ELF-1 (cell line): ENCODE measurements around the gene SUFU.

Source experiments
- DNase-seq: peaks from one replicate; pipeline ENCODE4 v3.0.0-alpha.2; 2016; ENCODE audit warnings: low read depth, low spot score

The SUFU gene

DNA sequence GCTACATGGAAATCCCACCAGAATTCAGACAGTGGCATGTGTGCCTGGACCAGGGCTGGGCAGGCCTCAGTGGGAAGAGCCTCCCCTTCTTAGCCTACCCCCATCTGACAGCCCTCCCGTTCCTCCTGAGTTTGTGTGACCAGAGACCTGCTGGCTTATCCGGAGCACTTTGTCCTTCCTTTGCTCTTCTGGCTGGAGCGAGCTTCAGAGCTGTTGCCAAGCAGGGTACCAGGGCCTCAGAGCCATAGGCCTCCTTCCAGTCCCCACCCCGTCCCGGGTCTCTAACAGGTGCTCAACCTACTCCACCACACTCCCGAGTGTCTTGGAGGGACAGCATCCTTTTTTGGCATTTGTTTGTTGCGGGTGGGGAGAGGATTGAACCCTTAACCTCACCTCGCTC is 114.0 kb downstream of the SUFU start:
- DNase-seq: no peak

DNA sequence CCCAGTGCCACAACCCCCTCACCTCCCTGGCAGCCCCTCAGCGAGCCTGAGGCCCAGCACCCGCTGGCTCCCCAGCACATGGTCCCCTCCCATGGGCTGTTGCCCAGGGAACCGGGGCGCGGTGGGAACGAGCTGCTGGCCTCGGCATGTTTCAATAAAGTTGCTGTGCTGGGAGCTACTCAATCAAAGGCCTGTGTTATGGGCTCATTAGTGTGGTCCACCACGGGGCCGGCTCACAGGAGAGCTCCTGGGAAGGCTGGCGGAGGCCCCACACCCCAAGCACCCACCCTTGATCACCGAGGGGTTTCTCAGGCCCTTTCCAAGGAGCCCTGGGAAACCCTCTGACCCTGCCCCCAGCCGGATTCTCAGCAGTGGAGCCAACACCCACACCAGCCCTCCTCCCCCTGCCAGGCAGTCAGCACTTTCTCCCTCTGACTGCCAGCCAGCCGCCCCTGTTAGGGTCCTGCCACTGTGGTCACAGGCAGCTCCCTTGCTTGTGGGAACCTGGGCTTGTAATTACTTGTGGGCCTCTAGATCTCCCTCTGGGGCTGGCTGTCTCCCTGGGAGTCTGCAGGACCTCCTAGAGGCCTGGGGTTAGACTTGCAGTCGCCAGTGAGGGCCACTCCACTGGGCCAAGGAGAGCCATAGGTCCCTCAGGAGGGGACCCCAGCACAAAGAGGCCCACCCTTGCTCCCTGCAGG is 115.7 kb downstream of the SUFU start:
- DNase-seq: no peak

DNA sequence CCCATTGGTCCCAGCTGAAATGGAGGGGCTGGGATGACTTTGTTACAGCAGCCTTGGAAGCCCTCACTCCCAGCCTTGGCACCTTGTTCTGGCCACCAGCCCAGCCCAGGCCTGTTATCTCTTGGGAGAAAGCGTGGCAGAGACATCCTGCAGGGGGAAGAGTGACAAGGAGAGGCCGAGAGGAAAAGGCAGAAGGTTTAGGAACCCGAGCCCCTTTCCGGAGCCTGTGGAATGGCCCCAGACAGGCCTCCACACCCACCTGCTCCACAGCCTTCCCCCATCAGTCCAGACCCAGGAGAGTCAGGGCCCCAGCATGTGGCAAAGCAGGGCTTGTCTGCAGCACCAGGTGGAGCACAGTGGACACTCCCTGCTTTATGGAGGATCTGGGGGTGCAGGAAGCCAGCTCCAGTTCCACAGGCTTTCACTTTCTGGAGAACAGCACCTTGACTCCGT is 116.4 kb downstream of the SUFU start:
- DNase-seq: no peak

DNA sequence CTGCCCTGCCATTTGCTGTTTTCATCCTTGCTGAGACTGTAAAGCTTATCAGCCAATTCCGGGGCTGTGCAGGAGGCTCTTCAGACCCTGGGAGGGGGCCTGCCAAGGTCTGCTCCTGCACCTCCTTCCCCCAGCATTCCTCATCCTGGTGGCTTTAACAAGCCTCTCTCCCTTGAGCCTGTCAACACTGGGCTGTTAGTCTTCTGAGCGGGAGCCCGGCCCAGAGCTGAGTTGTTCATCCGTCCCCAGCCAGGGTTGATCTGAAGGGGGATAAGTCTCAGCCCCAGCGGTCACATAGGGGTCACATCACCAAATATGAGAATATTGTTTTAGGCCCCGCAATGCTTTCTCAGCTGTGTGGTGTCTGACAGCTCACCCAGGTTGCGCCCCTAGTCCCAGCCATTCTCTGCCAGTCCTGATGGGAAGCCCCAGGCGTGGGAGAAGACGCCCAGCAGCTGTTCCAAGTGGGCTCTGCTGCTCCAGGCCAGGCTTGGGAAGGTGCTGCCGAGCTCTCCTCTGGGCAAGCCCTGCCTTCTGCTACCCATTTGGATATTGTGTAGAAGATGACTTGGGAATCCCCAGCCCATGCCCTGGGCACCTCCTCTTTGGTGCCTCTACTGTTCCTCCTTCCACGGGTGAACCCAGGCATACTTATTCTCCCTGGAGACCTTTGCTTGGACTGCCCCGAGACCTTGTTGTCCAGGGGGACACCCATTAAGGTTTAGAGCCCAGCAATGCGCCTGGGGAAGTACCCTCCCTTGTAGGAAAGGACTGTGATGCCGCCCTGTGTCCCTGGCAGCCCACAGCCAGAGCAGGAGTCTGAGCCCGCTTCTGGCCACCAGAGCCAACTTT is 117.0 kb downstream of the SUFU start:
- DNase-seq: no peak

DNA sequence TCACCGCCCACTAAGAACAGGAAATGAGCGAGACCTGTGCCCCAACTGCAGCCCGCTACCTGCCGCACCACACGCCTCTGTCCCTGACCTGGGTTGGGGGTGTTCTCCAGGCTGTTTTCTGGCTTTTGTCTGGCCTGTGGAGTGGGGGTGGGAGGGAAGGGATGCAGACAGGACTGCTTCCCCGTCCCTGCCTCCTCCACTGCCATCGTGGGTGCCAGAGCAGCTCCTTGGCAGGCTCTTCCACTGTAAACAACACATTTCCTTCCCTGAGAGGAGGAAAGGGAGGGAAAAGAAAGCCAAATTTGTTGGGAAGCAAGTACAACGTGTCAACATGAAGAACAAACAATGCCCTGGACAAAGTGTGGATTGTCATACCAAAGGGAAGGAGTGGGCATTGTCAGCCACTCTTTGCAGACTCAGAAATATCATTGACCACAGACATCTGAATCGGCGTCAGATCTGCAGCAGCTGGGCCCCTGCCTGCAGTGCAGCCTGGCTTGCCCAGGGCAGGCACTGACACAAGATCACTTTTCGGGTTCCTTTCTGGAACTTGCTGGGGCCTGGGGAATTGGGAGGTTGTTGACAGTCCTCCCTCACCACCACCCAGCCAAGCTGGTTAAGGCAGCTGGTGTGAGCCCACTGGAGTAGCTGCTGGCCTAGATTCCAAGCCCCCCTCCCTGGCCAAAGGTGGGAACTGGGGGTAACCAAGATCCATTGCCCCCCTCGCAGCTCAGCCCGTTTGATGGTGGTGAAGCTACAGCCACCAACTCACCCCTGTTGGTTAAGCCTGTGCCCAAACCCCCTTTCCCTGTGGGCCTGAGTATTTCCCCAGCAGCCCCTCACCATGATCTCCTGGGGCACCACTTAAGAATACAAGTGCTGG is 117.9 kb downstream of the SUFU start:
- no peak for DNase-seq

DNA sequence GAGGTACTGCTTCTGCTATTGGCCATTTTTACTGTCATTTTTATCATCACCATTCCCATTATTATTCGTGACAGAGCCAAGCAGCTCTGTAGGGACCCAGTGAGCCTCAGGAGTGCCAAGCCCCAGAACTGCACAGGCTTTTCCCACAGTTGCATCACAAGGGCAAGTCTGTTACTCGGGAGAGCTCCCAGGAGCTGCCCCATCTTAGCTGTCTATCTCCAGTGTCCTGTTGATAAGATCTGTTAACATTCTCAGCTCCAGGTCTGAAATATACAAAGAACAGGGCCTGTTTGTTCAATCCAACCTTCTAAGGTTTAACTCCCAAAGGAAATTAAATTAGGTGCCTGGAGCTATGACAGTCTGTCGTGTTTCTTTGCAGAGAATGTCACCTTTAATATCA is 120.3 kb downstream of the SUFU start:
- DNase-seq: no peak

DNA sequence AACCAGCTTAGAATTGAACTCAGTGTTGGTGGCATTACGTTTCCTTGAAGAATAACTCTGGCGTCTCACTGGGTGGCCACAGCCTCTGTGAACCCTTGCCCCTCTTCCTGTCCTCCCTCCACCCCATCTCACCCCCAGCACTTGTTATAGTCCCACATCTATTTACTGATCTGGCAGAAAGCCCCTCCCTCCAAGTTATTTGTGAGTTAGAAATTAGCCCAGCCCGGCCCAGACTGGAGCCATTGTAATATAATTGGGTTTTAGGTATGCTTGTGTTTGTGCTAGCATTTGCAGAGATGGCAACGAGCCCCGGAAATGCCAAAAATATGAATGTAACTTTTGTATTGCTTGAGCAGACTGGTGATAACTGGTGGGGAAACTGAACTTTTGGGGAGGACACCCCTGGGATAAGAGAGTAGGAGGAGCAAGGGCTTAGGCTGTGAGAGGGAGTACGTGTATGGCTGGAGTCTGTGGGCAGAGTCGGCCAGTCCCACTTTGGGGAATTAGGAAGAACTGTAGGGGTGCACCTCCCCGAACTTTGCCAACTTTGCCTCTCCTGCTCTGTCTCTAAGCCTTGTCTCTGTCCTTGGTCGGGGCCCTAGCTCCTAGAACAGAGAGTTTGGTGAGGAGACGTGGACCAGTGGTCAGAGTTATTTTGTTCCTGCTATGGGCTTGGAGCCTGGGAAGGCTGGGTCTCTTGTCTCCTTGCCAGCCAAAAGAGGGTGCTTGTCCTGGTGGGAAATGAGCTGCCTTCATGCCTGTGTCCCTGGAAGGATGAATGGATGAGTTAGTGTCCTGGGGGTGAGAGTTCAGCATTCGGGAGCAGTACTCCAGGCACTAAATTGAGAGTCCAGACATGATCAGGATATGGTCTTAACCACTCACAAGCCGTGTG is 121.2 kb downstream of the SUFU start:
- DNase-seq: no peak

DNA sequence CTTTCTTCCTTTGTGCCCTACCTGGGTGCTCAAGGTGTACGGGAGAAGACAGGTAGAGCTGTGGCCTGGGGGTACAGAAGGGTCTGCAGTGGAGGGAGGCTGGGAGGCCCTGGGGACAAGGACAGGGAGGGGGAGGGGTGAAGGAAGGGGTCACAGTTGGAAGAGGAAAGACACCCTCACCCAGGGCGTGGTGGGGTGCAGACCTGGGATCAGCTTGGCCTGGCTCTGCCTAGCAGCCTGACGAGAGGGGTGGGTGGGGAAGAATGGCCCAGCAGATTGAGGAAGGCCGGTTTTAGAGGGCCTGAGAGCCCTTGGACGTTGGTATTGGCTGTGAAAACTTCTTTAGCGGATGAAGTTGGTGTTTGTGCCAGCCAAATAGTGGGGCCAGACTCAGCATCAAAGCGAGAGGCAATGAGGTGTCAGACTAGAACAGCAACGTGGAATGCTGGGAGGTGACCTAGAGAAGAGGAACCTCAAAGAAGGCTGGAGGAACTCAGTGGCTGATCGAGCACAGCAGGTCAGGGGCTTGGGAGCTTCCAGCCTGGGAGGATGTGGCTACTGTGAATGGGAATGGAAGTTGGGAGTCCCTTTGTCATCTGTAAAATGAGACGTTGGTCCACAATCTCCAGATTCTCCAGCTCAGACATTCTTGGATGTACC is 122.4 kb downstream of the SUFU start:
- DNase-seq: no peak

DNA sequence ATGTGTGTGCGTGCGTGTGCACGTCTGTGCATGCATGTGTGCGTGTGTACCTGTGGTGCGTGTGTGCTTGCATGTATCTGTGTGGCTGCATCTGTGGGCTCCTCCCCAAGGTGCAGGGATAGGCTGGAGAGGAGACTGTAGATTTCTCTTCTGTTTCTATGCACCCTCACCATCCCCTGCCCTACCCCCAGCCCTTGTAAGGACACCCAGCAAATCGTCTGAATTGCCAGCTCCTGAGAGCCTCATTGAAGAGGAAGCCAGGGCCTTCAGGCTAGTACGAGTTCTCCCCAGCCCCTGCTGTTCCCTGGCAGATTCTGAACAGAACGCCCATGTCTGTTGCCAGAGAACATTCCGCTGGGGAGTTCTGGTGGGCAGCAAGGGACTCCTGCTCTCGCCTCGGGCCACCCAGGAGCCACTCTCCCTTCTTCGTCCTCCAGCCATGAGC is 123.5 kb downstream of the SUFU start:
- peak; percentile 80 for DNase-seq

DNA sequence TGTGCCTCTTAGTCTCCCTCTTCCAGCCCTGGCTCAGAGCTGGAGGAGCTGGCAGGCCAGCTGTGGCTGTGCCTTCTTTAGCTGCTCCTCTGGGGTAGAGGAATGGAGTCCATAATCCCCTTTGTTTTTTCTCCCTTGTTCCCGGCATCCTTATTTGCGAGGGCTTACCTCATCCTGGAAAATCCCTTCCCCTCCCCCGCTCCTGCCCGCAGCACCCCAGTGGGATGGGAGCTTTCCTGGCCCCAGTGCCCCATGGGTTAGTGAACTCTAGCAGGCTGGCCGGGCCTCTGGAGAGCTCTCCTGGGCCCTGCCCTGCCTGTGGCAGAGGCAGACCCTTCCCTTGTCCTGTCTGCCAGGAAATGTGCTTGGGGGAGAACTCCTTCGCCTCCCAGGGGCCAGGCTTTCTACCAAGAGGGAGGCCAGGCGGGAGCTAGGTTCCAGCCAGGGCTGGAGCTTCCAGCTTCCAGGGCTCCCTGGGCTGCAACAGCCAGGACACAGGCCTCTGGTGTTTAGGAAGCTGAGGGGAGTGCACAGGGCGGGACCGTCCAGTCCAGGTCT is 124.0 kb downstream of the SUFU start:
- DNase-seq: no peak

DNA sequence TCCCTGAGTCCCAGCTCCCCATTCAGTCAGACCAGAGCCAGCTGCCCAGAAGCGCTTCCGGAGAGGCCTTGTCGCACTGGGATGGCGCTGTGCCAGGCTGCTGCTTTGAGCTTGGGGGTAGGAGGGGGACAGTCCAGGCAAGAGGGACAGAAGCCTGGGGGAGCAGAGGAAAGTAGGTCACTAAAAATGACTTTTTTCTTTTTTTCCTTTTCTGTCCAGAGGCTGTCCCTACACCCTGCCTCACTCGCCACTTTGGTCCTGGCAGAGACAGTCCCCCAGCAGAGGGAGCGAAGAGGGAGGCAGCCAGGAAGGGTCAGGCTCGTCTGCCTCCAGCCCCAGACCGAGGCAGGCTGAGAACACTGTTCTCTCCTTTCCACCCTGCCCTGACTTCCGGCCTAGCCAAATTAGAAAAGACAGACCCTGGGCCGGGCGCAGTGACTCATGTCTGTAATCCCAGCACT is 124.7 kb downstream of the SUFU start:
- DNase-seq: peak; percentile 75

DNA sequence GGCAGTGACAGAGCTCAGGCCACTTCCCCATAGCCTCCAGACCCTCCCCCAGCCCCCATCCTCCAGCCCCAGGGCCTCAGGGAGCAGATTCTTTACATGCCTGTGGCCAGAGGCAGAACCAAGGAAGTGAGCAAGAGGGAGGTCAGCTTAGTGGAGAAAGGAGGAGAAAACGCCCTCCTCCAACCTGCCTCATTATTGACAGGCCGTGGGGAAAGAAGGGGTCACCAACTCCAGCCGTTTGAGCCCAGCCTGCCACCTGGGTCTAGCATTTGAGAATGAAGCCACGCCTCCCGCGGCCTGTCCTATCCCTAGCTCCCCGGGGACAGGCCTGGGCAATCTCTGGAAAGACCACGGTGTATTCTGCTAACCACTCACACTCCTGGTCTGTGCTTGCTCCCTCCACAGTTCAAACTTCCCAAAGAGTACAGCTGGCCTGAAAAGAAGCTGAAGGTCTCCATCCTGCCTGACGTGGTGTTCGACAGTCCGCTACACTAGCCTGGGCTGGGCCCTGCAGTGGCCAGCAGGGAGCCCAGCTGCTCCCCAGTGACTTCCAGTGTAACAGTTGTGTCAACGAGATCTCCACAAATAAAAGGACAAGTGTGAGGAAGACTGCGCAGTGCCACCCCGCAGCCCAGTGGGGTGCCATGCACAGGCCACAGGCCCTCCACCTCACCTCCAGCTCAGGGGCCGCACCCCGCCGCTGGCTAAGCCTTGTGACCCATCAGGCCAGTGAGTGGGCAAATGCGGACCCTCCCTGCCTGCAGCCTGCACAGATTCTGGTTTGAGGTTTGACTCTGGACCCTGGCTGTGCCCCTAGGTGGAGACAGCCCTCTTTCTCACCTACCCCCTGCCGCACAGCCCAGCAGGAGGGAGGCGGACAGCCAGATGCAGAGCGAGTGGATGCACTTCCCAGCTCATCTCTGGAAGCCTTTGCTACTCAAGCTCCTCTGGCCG is 126.2 kb downstream of the SUFU start:
- peak; percentile 93 for DNase-seq

DNA sequence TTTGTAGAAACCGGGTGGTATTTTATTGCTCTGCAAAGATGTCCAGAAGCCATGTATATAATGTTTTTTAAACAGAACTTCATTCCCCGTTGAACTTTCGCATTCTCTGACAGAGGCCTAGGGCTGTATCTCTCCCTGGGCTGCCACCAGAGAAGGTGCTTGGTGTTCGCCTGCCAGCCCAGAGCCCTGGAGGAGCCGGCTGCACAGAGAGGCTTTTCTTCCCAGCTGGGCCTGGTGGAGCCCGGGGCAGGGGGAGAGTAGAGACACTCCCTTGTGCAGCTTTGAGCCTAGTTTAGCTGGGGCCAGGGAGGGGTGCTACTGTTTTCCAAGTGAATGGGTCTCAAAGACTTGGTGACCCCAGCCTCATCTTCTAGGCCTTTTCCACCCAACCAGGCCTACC is 126.9 kb downstream of the SUFU start:
- no peak for DNase-seq

DNA sequence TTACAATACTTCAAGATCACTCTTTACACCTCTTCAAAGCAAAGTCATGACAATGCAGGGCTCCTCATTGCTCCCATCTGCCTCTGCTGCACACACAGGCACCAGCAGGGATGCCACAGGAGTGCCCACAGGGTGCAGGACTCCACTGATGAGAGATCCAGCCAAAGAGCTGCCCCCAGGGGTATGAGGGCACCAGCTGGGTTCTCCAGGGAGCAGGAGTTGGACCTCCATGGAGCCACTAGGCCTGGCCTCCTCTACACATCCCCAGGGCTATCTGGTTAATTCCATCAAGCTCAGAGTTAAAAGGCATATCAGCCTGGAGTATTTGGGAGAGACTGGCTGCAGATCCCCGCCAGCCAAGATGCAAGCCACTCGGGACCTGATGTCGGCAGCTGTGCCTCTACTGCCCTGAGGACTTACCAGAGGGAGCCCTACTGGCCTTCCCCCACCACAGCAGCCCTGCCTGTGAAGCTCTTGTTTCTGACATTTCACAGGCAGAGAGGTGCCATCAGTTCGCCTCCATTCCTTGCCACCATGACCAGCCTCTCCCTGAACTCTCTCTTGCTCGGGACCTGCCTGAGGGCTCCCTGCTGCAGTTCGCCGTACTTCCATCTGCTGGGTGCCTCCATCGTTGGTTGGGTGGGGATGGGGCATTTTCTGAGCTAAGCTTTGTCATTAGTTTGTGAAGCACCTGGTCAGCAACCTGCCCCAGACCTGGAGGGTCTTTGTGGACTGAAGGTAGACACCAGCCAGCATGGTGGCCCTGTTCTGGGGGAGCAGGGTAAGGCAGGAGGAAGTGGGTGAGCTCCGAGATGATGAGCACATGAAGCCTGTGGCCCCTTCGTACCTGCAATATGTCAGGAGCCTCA is 128.0 kb downstream of the SUFU start:
- DNase-seq: no peak

DNA sequence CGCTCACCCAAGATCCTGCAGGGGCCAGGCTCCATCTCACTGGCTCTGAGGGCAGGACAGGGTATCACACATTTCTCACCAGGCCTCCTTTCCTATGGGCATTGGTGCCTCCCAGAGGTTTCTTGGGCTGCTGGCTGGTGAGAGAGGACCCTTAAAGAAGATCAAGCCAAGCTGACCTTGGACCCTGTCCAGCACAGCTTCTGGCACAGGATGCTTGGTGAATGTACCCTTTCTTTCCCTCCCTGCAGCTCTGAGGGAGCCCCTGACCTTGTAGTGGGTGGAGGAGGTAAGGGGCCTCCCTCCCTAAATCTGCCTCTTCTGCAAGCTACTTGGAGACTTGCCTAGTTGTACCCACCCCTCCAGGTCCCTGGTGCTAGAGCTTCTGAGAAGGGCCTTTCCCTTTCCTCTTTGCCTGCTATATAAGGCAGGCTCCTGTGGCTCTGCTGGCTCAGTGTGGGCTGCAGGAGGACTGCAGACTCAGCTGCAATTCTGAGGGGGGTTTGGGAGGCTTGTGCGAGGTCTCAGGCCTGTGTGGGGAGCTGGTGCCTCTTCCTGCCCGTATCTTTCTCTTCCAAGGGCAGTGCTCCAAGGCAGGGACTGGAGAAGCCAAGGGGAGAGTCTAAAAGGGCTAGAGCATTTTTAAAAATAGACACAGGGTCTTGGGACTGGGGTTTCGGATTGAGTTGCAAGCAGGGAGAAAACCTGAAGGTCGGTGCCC is 128.8 kb downstream of the SUFU start:
- DNase-seq: no peak

DNA sequence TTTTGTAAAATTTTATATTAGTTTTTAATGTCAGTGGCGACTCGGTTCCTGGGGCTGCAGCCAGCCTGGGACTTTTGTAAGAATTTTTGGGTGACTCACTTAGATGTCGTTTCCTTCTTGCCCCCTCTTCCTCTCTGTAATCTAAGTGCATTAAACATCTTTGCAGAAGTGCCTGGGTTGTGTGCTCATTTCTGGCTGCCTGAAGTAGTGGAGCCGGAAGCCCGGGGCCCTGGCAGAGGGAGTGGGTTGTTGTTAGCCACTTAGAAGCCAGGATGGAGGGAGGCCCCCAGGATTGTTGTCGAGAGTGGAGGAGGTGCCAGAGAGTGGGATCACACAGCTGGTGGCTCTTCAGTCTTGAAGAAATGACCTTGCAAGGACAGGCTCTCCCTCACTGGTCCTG is 129.5 kb downstream of the SUFU start:
- no peak for DNase-seq

DNA sequence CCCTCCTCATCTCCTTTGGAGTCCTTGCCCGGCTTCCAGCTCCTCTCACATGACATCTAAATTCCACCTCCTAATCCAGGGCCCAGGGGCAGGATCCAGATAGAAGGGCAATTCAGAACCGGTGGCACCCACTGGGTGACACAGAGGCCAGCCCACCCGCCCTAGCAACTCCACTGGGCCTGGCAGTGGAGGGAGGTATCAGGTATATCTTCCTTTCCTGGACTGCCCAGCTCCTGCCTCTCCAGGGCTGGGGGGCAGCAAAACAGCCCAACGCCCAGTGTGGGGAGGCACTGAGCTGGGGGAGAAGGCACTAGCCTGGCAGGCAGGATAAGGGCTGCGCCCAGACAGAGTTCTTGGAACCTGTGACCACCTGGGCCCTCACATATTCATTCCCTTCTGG is 130.1 kb downstream of the SUFU start:
- DNase-seq: no peak
